ENCODE results near the gene MUC22. TPM values are rescaled to one million over a fixed set of nuclear protein-coding genes. Genes with fewer than 3 reads are reported as not detected.
"Not testable (repeated sequence)": the region's sequence is repeated elsewhere in the genome, so short reads cannot be mapped to it uniquely, and the experiment has no call there.

Gene MUC22
- total RNA-seq = not detected

GRCh38 chr6:31010393-31011060, at the start of gene MUC22:
MUC22 (plus strand) TSS chr6:31010474; CDS start chr6:31010707, 233 bp downstream.
- DNase-seq = no peak

- no peak for DNase-seq
Observed at GRCh38 chr6:30960907-30961673, 49.2 kb upstream of the MUC22 start.

- DNase-seq = no peak
Observed at GRCh38 chr6:30962716-30963115, 47.6 kb upstream of the MUC22 start.

GRCh38 chr6:30963641-30964040, 46.6 kb upstream of the MUC22 start:
- no peak for DNase-seq

GRCh38 chr6:30964075-30964474, 46.2 kb upstream of the MUC22 start:
- DNase-seq = no peak

GRCh38 chr6:30965140-30965601, 45.1 kb upstream of the MUC22 start:
- DNase-seq = no peak

- no peak for DNase-seq
Observed at GRCh38 chr6:30966154-30966553, 44.1 kb upstream of the MUC22 start.

GRCh38 chr6:30969171-30969570, 41.1 kb upstream of the MUC22 start:
- not testable (repeated sequence) for DNase-seq

- no peak for DNase-seq
Observed at GRCh38 chr6:30970946-30971345, 39.3 kb upstream of the MUC22 start.

- DNase-seq = no peak
Observed at GRCh38 chr6:30972816-30973215, 37.5 kb upstream of the MUC22 start.

GRCh38 chr6:30974490-30975252, 35.6 kb upstream of the MUC22 start:
- no peak for DNase-seq

- peak; percentile 27 for DNase-seq
Observed at GRCh38 chr6:30979141-30979540, 31.1 kb upstream of the MUC22 start.

- DNase-seq = no peak
Observed at GRCh38 chr6:30979690-30980089, 30.6 kb upstream of the MUC22 start.

- DNase-seq = peak; percentile 10
Observed at GRCh38 chr6:30981942-30982772, 28.1 kb upstream of the MUC22 start.

GRCh38 chr6:30983439-30983838, 26.8 kb upstream of the MUC22 start, which contains the start of gene MUC21:
MUC21 (plus strand) TSS chr6:30983718; CDS start chr6:30983959, 241 bp downstream.
- DNase-seq = no peak

GRCh38 chr6:30985490-30985889, 24.8 kb upstream of the MUC22 start:
- DNase-seq = no peak

- no peak for DNase-seq
Observed at GRCh38 chr6:30987304-30987703, 23.0 kb upstream of the MUC22 start.

- DNase-seq = no peak
Observed at GRCh38 chr6:30988209-30988825, 22.0 kb upstream of the MUC22 start.

- DNase-seq = no peak
Observed at GRCh38 chr6:30990422-30991086, 19.7 kb upstream of the MUC22 start.

GRCh38 chr6:30991891-30992290, 18.4 kb upstream of the MUC22 start:
- no peak for DNase-seq

- no peak for DNase-seq
Observed at GRCh38 chr6:30997301-30997700, 13.0 kb upstream of the MUC22 start.

Measured in skin of body (tissue), 2 donors.